ACC112 (cell line): ENCODE results near the gene SFXN4.
"Not testable (repeated sequence)": the region's sequence is repeated elsewhere in the genome, so short reads cannot be mapped to it uniquely, and the experiment has no call there.

Experiments
- H2AFZ ChIP-seq: fragments of 200-600 bp; sonication (generic); one replicate; pipeline ENCODE4 v1.6.0; 2017; ENCODE audit warnings: antibody characterized with exemption, low read length; ENCODE audit not compliant: unreplicated experiment
- H3K27ac ChIP-seq: fragments of 200-600 bp; sonication (generic); 2 replicates; pipeline ENCODE4 v1.5.1; 2014; ENCODE audit warnings: low read depth, mild to moderate bottlenecking, antibody characterized with exemption, low read length, moderate library complexity
- H3K27me3 ChIP-seq: fragments of 200-600 bp; sonication (generic); 2 replicates; pipeline ENCODE4 v1.6.1; 2014; ENCODE audit warnings: mild to moderate bottlenecking, antibody characterized with exemption, low read length, moderate library complexity, mixed read lengths; ENCODE audit not compliant: insufficient read depth
- H3K36me3 ChIP-seq: fragments of 200-600 bp; sonication (generic); 2 replicates; pipeline ENCODE4 v1.6.1; 2016; ENCODE audit warnings: mild to moderate bottlenecking, antibody characterized with exemption, low read length, moderate library complexity, mixed read lengths; ENCODE audit not compliant: insufficient read depth
- H3K4me1 ChIP-seq: fragments of 200-600 bp; sonication (generic); one replicate; pipeline ENCODE4 v1.6.1; 2016; ENCODE audit warnings: low read length, mixed read lengths; ENCODE audit not compliant: insufficient read depth, unreplicated experiment, control insufficient read depth
- H3K4me3 ChIP-seq: fragments of 200-600 bp; sonication (generic); 2 replicates; pipeline ENCODE4 v1.5.1; 2014; ENCODE audit warnings: mild to moderate bottlenecking, low read depth, low read length
- H3K79me2 ChIP-seq: fragments of 200-600 bp; sonication (generic); one replicate; pipeline ENCODE4 v1.6.0; 2016; ENCODE audit warnings: low read length; ENCODE audit not compliant: control insufficient read depth, unreplicated experiment, insufficient read depth

The SFXN4 gene

DNA sequence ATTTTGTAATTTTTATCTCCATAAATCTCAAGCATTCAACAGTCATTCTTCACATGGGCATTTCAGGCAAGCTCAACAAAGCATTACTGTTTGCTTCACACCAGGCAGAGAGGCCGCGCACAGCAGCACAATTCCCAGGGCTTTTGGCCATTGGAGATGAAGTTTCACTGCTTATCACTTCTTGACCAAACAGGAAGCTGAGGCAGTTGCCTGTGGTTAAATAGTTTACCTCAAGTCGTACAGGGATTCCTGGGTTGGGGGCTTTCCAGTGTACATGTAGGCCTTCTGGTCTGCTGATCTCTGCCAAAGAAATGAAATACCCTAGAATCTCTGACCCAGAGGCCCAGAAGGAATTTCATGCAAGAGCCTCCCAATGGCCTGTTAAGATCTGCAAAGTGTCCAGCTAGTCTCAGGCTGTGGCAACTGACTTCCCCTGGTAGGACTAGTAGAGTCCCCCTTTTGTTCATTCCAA is 24.3 kb upstream of the SFXN4 start:
- no peaks in the 10 kb centered on the region for H3K36me3 ChIP-seq
- H3K4me1 ChIP-seq = peaks cover 18% of the 10 kb centered on the region
- peak overlapping the region; percentile 69 for H3K27ac ChIP-seq
- H3K4me3 ChIP-seq = no peak overlapping the region
- no peaks in the 10 kb centered on the region for H3K79me2 ChIP-seq
- H3K27me3 ChIP-seq = no peaks in the 10 kb centered on the region
- H2AFZ ChIP-seq = no peak overlapping the region

- H3K36me3 ChIP-seq = no peaks in the 10 kb centered on the region
- no peak overlapping the region for H3K4me3 ChIP-seq
- H3K79me2 ChIP-seq = no peaks in the 10 kb centered on the region
- H3K27me3 ChIP-seq = no peaks in the 10 kb centered on the region
- no peak overlapping the region for H2AFZ ChIP-seq
- no peaks in the 10 kb centered on the region for H3K4me1 ChIP-seq
- no peak overlapping the region for H3K27ac ChIP-seq
These were observed 18.3 kb upstream of the SFXN4 start for GRCh38 chr10:119183664-119184412.

DNA sequence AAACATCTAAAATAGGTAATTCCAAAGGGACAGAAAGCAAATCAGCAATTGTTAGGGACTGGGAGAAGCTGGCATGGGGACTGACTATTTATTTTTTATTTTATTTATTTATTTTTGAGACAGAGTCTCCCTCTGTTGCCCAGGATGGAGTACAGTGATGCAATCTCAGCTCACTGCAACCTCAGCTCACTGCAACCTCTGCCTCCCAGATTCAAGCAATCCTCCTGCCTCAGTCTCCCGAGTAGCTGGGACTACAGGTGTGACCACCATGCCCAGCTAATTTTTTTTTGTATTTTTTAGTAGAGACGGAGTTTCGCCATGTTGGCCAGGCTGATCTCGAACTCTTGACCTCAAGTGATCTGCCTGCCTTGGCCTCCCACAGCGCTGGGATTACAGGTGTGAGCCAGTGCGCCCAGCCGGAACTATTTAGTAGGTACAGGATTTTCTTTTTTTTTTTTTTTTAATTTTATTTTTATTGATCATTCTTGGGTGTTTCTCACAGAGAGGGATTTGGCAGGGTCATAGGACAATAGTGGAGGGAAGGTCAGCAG is 15.4 kb upstream of the SFXN4 start:
- not testable (repeated sequence) for H3K27ac ChIP-seq, H3K27me3 ChIP-seq, H2AFZ ChIP-seq, H3K4me3 ChIP-seq, H3K36me3 ChIP-seq
- Histone ChIP-seq H3K79me2 (peaks cover 25% of the 10 kb centered on the region), H3K4me1 (peaks cover 13% of the 10 kb centered on the region)

- Histone ChIP-seq H2AFZ (peak within 1 kb of the TSS; percentile 93), H3K36me3 (0 out of 2 replicates have a peak, but pooled peaks cover 3% of the 10 kb centered on the region), H3K27me3 (no peaks in the 10 kb centered on the region), H3K4me1 (peaks cover 13% of the 10 kb centered on the region), H3K79me2 (peaks cover 41% of the 10 kb centered on the region), H3K27ac (peak within 1 kb of the TSS; percentile 82), H3K4me3 (peak within 1 kb of the TSS; percentile 98)
These were observed 13.0 kb upstream of the SFXN4 start, which contains the start of gene PRDX3 for GRCh38 chr10:119178372-119179119. PRDX3 (minus strand) TSS chr10:119178812; CDS start chr10:119178790, 22 bp downstream.

DNA sequence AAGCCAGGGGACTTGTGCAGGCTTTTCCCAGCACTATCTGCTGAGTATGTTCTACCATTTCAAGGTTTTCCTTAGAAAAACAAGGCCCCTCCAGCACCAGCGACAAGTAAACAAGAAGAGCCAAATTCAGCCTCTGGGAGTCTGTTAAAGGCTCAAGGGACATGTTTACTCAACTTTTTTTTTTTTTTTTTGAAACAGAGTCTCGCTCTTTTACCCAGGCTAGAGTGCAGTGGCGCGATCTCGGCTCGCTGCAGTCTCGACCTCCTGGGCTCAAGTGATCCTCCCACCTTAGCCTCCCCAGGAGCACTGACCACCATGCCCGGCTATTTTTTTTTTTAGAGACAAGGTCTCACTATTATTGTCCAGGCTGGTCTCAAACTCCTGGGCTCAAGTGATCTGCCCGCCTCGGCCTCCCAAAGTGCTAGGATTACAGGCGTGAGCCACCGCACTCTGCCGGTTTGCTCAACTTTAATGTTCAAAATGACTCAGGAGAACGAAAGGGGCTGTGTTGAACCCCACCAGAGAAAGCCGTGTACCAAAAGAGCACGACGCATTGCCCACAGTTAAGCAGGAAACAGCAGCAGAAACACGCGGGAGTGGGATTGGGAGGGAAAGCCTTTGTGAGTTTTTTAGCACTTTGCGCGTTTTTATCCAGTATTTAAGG is 12.3 kb upstream of the SFXN4 start:
- Histone ChIP-seq H3K27ac (peak overlapping the region; percentile 82), H3K36me3 (0 out of 2 replicates have a peak, but pooled peaks cover 4% of the 10 kb centered on the region), H3K79me2 (peaks cover 41% of the 10 kb centered on the region), H2AFZ (peak overlapping the region; percentile 93), H3K4me3 (peak overlapping the region; percentile 98), H3K27me3 (no peaks in the 10 kb centered on the region), H3K4me1 (peaks cover 13% of the 10 kb centered on the region)

DNA sequence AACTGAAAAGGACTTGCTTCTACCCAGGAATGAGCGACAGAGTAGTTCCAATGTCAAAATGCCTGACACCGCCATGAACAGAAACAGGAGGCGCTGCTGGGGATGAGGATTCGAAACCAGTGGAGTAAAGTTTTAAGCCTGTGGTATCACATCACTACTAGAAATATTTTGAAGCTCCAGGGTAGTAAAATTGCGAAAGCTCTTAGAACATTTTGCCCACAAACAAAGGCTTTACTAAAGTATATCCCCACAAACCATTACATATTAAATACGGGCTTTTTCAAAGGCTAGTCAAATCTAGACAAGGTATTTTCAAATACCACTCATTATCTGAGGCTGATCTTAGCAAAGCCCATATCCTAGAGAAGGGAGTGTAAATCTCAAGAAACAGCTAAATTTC is 10.7 kb upstream of the SFXN4 start:
- peaks cover 53% of the 10 kb centered on the region for H3K79me2 ChIP-seq
- H3K36me3 ChIP-seq = peaks cover 17% of the 10 kb centered on the region
- H3K4me1 ChIP-seq = peaks cover 18% of the 10 kb centered on the region
- no peak overlapping the region for H3K27ac ChIP-seq
- H2AFZ ChIP-seq = no peak overlapping the region
- H3K4me3 ChIP-seq = no peak overlapping the region
- no peaks in the 10 kb centered on the region for H3K27me3 ChIP-seq

GRCh38 chr10:119174109-119174508 is 8.6 kb upstream of the SFXN4 start:
- Histone ChIP-seq H3K79me2 (peaks cover 53% of the 10 kb centered on the region), H2AFZ (no peak overlapping the region), H3K36me3 (peaks cover 29% of the 10 kb centered on the region)

DNA sequence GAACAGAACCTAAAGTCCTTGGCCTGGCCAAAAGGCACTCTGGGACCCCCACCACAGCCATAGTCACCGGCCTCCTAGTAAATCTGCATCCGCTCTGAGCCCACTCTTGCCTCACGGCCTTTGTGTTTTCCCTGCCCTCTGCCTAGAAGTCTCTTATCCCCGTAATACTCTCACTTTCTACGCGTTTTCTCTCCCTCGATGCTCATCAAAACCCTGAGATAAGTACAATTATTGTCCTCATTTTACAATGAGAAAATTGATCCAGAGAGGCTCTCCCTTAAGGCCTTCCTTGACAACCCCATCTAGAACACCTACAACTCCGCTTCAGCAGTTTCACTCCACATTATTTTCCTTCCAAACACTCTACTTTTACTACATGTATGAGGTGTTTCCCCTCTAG is 1.5 kb upstream of the SFXN4 start:
- Histone ChIP-seq H3K27ac (no peak overlapping the region), H3K4me1 (peaks cover 20% of the 10 kb centered on the region), H3K36me3 (peaks cover 28% of the 10 kb centered on the region)

More at GRCh38 chr10:119174109-119174508, 8.6 kb upstream of the SFXN4 start:
- H3K27me3 ChIP-seq = no peaks in the 10 kb centered on the region
- H3K4me1 ChIP-seq = peaks cover 18% of the 10 kb centered on the region
- 0 out of 2 replicates have a peak overlapping the region, but pooled peaks have one; percentile 1 for H3K27ac ChIP-seq
- H3K4me3 ChIP-seq = no peak overlapping the region

DNA sequence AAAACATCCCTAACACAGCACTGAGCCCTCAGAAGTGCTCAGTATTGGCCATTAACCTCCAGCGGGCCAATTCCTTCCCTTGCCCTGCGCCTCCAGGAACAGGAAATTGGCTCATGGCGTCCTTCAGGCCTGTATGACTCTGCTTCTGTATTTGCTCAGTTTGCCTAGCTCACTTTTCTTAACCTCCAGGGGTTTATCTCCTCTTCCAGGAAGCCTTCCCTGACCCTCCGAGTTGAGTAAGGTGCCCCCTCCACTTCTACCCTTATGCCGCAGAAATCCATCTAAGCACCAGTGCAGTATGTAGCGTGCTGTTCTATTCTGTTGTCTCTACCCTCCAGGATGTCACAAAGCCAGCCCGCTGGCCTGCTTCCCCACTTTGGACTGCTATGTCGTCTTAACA is 1.1 kb upstream of the SFXN4 start:
- H3K79me2 ChIP-seq = peaks cover 4% of the 10 kb centered on the region
- H3K4me1 ChIP-seq = peaks cover 25% of the 10 kb centered on the region
- no peak overlapping the region for H3K27ac ChIP-seq
- H3K4me3 ChIP-seq = no peak overlapping the region
- H3K27me3 ChIP-seq = no peaks in the 10 kb centered on the region
- H2AFZ ChIP-seq = no peak overlapping the region
- H3K36me3 ChIP-seq = peaks cover 24% of the 10 kb centered on the region

More for the DNA sequence above, 1.5 kb upstream of the SFXN4 start:
- Histone ChIP-seq H2AFZ (no peak overlapping the region), H3K79me2 (peaks cover 7% of the 10 kb centered on the region), H3K4me3 (no peak overlapping the region), H3K27me3 (no peaks in the 10 kb centered on the region)

DNA sequence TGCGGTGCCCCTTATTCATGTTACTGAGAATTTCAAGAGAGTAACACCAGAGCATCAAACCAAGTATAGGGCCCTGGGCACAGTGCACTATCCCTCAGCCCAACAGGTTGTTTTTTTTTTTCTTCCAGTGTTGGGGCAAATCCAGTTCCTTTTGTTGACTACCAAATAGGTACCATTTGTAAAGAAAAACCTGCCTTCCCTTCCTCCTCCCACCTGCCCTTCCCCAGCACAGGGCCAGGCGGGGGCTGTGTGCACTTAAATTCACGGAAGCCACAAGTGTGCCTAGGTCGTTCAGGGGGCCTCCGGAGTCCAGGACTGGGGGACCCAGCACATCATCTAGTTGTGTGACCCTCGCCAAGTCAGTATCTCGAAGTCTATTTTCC is 595 bp upstream of the SFXN4 start:
- H3K27me3 ChIP-seq = no peaks in the 10 kb centered on the region
- peak overlapping the region; percentile 92 for H3K4me3 ChIP-seq
- H3K27ac ChIP-seq = no peak overlapping the region
- peaks cover 20% of the 10 kb centered on the region for H3K36me3 ChIP-seq
- H3K4me1 ChIP-seq = peaks cover 29% of the 10 kb centered on the region
- H3K79me2 ChIP-seq = no peaks in the 10 kb centered on the region
- peak overlapping the region; percentile 70 for H2AFZ ChIP-seq
